ENCODE results near the gene GPRIN3.
"Not testable (repeated sequence)": the region's sequence is repeated elsewhere in the genome, so short reads cannot be mapped to it uniquely, and the experiment has no call there.

Gene GPRIN3

GRCh38 chr4:89216866-89217265 is 90.7 kb downstream of the GPRIN3 start:
- no peak for DNase-seq (ENCODE audit: low read depth in 2 of 2)

GRCh38 chr4:89216422-89216821 is 91.2 kb downstream of the GPRIN3 start:
- no peak for DNase-seq (ENCODE audit: low read depth in 2 of 2)

- no peak for DNase-seq (ENCODE audit: low read depth in 2 of 2)
These were observed 91.9 kb downstream of the GPRIN3 start for GRCh38 chr4:89215736-89216135.

DNA sequence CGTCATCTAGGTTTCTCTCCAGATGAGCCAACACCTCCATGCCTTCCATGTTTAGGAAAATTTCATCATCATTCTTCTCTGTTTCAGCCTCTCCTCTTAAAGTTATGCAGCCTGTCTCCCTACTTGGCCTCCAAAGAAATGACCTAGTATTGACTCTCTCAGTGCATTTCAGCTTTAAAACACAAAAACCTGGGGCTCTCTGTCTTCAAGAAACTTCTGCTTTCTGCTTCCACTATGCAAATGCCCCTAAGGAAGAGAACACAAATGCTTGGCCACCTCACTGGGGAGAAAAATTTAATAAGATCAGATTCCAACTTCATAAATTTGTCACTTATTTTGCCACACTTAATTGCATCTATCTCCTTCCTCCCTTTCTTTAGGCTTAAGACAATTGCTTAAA is 93.3 kb downstream of the GPRIN3 start:
- DNase-seq (ENCODE audit: low read depth in 2 of 2) = no peak

- no peak for DNase-seq (ENCODE audit: low read depth in 2 of 2)
These were observed 94.3 kb downstream of the GPRIN3 start for GRCh38 chr4:89213382-89213701.

DNA sequence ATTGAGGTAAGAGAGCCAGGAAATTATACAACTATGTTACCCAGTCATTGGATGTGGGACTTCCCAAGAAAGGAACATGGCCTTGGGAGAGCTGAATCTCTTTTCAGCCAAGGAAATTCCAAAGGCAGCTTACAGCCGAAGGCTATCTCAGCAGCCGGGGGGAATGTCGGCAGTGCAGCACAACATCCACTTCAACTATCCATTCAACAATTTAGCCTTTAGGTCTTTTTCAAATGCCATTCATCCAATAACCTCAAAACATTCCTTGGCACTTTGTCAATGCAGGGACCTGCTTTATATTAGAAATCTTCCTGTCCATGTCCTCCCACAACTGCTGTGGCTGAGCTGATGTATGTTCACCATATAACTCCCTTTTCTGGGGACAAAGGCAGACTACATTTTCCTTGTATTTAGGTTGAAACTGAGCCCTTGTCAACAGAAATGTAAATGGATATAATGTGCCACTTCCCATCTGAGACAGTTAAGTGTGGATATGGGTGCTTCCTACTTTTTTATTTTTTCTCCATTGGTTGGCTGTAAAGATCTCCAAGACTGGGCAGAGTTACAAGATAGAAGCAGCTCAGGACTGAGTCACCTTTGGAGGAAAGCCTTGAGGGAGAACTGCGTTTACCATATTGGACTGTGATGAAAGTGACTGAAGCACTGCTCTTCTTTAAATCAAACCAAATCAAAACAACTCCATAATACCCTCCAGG is 94.8 kb downstream of the GPRIN3 start:
- no peak for DNase-seq (ENCODE audit: low read depth in 2 of 2)

DNA sequence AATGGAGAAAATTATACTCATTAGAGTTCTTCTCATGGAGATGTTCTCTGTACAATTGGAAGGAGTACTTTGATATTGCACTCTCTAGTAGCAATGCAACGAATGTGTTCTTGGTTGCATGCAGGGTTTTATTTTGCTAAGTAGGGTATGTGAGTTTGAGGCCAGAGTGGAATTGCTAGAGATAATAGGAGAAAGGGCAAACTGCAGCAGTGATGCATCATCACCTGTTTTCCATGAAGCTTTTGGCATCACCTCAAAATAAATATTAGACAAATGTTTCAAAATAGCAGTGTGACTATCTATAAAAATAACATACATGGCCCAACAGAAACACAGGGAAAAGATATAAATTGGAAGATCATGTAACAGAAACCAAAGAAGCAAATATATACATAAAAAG is 103.0 kb downstream of the GPRIN3 start:
- DNase-seq (ENCODE audit: low read depth in 2 of 2) = no peak

DNA sequence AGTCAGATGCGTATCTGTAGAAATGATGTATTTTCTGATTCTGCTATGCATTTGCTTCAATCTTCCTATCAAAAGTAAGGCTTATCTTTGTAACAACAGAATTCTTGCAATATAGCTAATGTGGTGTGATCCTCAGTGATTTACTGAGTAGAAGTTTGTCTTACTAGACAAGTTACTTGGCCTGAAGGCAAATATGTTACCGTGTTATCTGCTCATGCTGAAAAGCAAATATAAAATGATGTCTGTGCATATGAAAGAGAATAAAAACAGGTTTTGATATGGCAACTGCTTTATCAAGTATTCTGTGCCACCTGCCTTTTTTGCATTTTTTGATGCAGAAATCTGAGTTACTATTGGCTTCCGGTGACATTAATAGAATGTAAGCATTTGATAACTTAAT is 103.7 kb downstream of the GPRIN3 start:
- DNase-seq (ENCODE audit: low read depth in 2 of 2) = no peak

- DNase-seq (ENCODE audit: low read depth in 2 of 2) = not testable (repeated sequence)
These were observed 108.2 kb downstream of the GPRIN3 start for GRCh38 chr4:89199394-89199793.

DNA sequence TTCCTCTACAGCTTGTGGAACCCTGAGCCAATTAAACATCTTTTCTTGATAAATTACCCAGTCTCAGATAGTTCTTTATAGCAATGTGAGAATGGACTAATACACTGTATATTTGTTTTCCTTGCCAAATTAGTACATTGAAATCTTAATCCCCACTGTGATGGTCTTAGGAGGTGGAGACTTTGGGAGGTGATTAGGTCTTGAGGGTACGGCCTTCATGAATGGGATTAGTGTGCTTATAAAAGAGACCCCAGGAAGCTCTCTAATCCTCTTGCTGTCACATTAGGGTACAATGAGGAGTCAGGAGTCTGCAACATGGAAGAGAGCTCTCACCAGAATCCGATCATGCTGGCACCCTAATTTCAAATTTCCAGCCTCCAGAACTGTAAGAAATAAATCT is 109.7 kb downstream of the GPRIN3 start:
- DNase-seq (ENCODE audit: low read depth in 2 of 2) = no peak

GRCh38 chr4:89196745-89197144 is 110.9 kb downstream of the GPRIN3 start:
- DNase-seq (ENCODE audit: low read depth in 2 of 2) = no peak

DNA sequence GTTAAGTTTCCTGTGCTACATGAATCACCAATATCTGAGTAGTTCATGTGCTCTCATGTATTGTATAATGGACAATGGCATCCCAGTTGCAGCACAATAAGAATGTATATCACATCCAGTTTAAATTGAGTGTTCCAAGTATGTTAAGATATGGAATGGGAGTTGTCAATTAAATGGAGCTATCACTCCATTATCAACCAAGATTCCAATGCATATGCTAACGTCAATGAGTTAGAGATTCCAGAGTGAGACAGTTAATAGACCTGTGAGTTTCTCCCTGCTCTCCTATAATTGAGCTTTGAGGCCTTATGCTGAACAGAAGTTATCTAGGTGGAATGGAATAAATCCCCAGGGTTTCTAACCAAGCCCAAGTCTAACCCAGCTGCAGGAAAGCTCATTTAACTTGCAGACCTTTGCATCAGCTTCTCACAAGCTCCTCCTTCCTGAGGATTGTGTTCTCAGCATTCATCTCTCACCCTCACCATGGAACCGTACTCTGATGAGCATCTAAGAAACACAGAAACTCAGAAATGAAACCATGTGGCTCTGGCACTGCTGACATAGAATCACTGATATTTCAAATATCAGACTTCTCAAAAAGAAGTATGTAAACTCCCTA is 111.4 kb downstream of the GPRIN3 start:
- DNase-seq (ENCODE audit: low read depth in 2 of 2) = no peak

DNA sequence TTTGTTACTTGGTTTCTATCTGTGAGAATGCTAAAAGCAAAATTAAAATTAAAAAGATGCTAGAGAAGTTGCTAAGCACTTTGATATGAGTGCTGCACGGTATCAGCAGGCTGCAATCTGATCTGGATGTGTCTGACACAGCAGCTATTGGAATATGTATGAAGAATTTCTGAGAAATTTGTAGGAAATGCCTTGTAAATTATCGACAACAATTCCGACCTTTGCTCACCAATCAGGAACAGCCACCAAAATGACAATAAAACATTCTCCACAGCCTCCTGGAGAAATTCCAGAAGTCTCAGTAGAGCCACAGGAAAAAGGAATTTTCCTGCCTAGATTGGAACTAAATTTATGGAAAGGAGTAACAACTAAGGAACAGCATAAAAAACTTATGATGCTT is 113.8 kb downstream of the GPRIN3 start:
- DNase-seq (ENCODE audit: low read depth in 2 of 2) = no peak

Measured in activated CD4-positive, alpha-beta T cell treated with anti-CD3 and anti-CD28 coated beads for 24 hours (primary cell).